ENCODE results near the gene PI4K2B. TPM values are rescaled to one million over a fixed set of nuclear protein-coding genes. Genes with fewer than 3 reads are reported as not detected.

Gene PI4K2B
- total RNA-seq, 2 donors from 2014 or later = 18.7 to 23.9 TPM

GRCh38 chr4:25215511-25215910, 18.3 kb upstream of the PI4K2B start:
- no peak for DNase-seq (ENCODE audit: low spot score)
- no peak overlapping the region for H3K27ac ChIP-seq
- H3K27me3 ChIP-seq (replicated peaks; ENCODE audit: insufficient read depth) = no peaks in the 10 kb centered on the region
- no peak overlapping the region for H3K4me3 ChIP-seq
- no peaks in the 10 kb centered on the region for H3K9me3 ChIP-seq
- intact Hi-C loops (cut with DNase I) = no loop called here
- H3K4me1 ChIP-seq (replicated peaks) = no peaks in the 10 kb centered on the region
- 100% methylated on average over 1 of the region's 1 CpG for WGBS
- TF ChIP-seq POLR2A (IDR thresholded peaks at IDR 0.05) = no peak
- TF ChIP-seq CTCF (IDR thresholded peaks at IDR 0.05) = no peak
- TF ChIP-seq POLR2AphosphoS5 (IDR thresholded peaks at IDR 0.05) = no peak
- no peaks in the 10 kb centered on the region for H3K36me3 ChIP-seq

- TF ChIP-seq POLR2AphosphoS5 (IDR thresholded peaks at IDR 0.05) = no peak
- no peak for TF ChIP-seq CTCF (IDR thresholded peaks at IDR 0.05)
- no peak for TF ChIP-seq POLR2A (IDR thresholded peaks at IDR 0.05)
- H3K27me3 ChIP-seq (replicated peaks; ENCODE audit: insufficient read depth) = no peaks in the 10 kb centered on the region
- 100% methylated on average over 1 of the region's 1 CpG for whole genome bisulfite sequencing
- intact Hi-C loops (cut with DNase I) = no loop called here
- H3K4me3 ChIP-seq = no peak overlapping the region
- no peaks in the 10 kb centered on the region for H3K9me3 ChIP-seq
- no peaks in the 10 kb centered on the region for H3K4me1 ChIP-seq (replicated peaks)
- H3K27ac ChIP-seq = no peak overlapping the region
- H3K36me3 ChIP-seq = no peaks in the 10 kb centered on the region
- no peak for DNase-seq (ENCODE audit: low spot score)
Measured at GRCh38 chr4:25221377-25221776, 12.5 kb upstream of the PI4K2B start.

- no peak for TF ChIP-seq POLR2A (IDR thresholded peaks at IDR 0.05)
- TF ChIP-seq CTCF (IDR thresholded peaks at IDR 0.05) = no peak
- no peak for TF ChIP-seq POLR2AphosphoS5 (IDR thresholded peaks at IDR 0.05)
- H3K27me3 ChIP-seq (replicated peaks; ENCODE audit: insufficient read depth) = no peaks in the 10 kb centered on the region
- no peaks in the 10 kb centered on the region for H3K9me3 ChIP-seq
- H3K4me1 ChIP-seq (replicated peaks) = no peaks in the 10 kb centered on the region
- no peak overlapping the region for H3K27ac ChIP-seq
- WGBS = 84% methylated on average over 7 of the region's 7 CpGs
- no peak for DNase-seq (ENCODE audit: low spot score)
- H3K4me3 ChIP-seq = no peak overlapping the region
- H3K36me3 ChIP-seq = no peaks in the 10 kb centered on the region
- intact Hi-C loops (cut with DNase I) = no loop called here
Measured at GRCh38 chr4:25223802-25224375, 9.9 kb upstream of the PI4K2B start.

GRCh38 chr4:25229804-25230203, 4.0 kb upstream of the PI4K2B start:
- TF ChIP-seq CTCF (IDR thresholded peaks at IDR 0.05) = no peak
- no peak for TF ChIP-seq POLR2A (IDR thresholded peaks at IDR 0.05)
- TF ChIP-seq POLR2AphosphoS5 (IDR thresholded peaks at IDR 0.05) = no peak
- no peaks in the 10 kb centered on the region for H3K9me3 ChIP-seq
- 90% methylated on average over 6 of the region's 6 CpGs for WGBS
- intact Hi-C loops (cut with DNase I) = loop anchor here (5.0 to 10.0 kb wide), 4 partner anchors 58 to 648 kb away; partner anchors contain the start of genes ANAPC4, DHX15 and ZCCHC4
- DNase-seq (ENCODE audit: low spot score) = no peak
- no peaks in the 10 kb centered on the region for H3K36me3 ChIP-seq
- H3K4me1 ChIP-seq (replicated peaks) = no peaks in the 10 kb centered on the region
- H3K27me3 ChIP-seq (replicated peaks; ENCODE audit: insufficient read depth) = no peaks in the 10 kb centered on the region
- no peak overlapping the region for H3K27ac ChIP-seq
- no peak overlapping the region for H3K4me3 ChIP-seq

GRCh38 chr4:25233194-25233593, 639 bp upstream of the PI4K2B start:
- H3K9me3 ChIP-seq = no peaks in the 10 kb centered on the region
- H3K4me1 ChIP-seq (replicated peaks) = no peaks in the 10 kb centered on the region
- no peaks in the 10 kb centered on the region for H3K36me3 ChIP-seq
- H3K27ac ChIP-seq = peak overlapping the region; percentile 97 to 98
- H3K27me3 ChIP-seq (replicated peaks; ENCODE audit: insufficient read depth) = no peaks in the 10 kb centered on the region
- peak overlapping the region; percentile 90 to 99 for H3K4me3 ChIP-seq
- TF ChIP-seq POLR2A (IDR thresholded peaks at IDR 0.05) (no peak), CTCF (IDR thresholded peaks at IDR 0.05) (no peak), POLR2AphosphoS5 (IDR thresholded peaks at IDR 0.05) (no peak)
- DNase-seq (ENCODE audit: low spot score) = no peak
- intact Hi-C loops (cut with DNase I) = loop anchor here (5.0 to 10.0 kb wide), 4 partner anchors 61 to 651 kb away; partner anchors contain the start of genes ANAPC4, DHX15 and ZCCHC4
